ENCODE results near the gene PGC.

- TF ChIP-seq GATA3 (IDR thresholded peaks at IDR 0.05; ENCODE audit: low read depth, low read length) (no peak), GATA2 (IDR thresholded peaks at IDR 0.05; ENCODE audit: low read depth, low read length) (no peak)
Observed at GRCh38 chr6:41783106-41783780, 36.0 kb upstream of the PGC start.

Data from SH-SY5Y (cell line).